Tibial nerve (tissue), 4 donors: ENCODE data around the gene HGFAC. TPM values are rescaled to one million over a fixed set of nuclear protein-coding genes. Genes with fewer than 3 reads are reported as not detected.

Experiments
- DNase-seq, 2 donors: peaks; one replicate each; pipeline ENCODE4 v3.0.0-alpha.2; 2019; ENCODE audit warnings: low spot score in 2 of 2
- H3K27ac ChIP-seq, 4 donors: fragments of 200-600 bp; sonication (generic) in 3 of 4; one replicate each; pipeline ENCODE4 v1.5.1; 2017 to 2019; ENCODE audit warnings: mild to moderate bottlenecking in 1 of 4
- H3K27me3 ChIP-seq, 2 donors: fragments of 200-600 bp; sonication (generic) in 1 of 2; one replicate each; pipeline versions ENCODE4 v1.5.1 to v1.6.0; 2017 to 2019
- H3K36me3 ChIP-seq, 3 donors: fragments of 200-600 bp; sonication (generic); one replicate each; pipeline ENCODE4 v1.5.1; 2018 to 2019
- H3K4me1 ChIP-seq, 4 donors: fragments of 200-600 bp; sonication (generic) in 3 of 4; one replicate each; pipeline ENCODE4 v1.5.1; 2017 to 2019
- H3K4me3 ChIP-seq, 4 donors: fragments of 200-600 bp; sonication (generic) in 3 of 4; one replicate each; pipeline ENCODE4 v1.5.1; 2017 to 2019; ENCODE audit warnings: mild to moderate bottlenecking in 1 of 4, moderate library complexity in 1 of 4
- H3K9me3 ChIP-seq, 4 donors: fragments of 200-600 bp; sonication (generic) in 3 of 4; one replicate each; pipeline ENCODE4 v1.5.1; 2017 to 2019
- EP300 ChIP-seq, 2 donors: sonication (generic); formaldehyde crosslinking; IDR thresholded peaks; one replicate each; pipeline ENCODE4 v1.6.1; 2017; ENCODE audit warnings: antibody characterized with exemption in 2 of 2, mild to moderate bottlenecking in 1 of 2
- POLR2A ChIP-seq, 2 donors: fragments of 450-650 bp; IDR thresholded peaks; one replicate each; pipeline ENCODE4 v1.6.1; 2017; ENCODE audit warnings: antibody characterized with exemption in 2 of 2, mild to moderate bottlenecking in 2 of 2, moderate library complexity in 2 of 2
- WGBS, 2 donors: methylation state at CpG; one replicate each; pipeline ENCODE4 v1.1.5; 2018; 5-methylcytosine and 5-hydroxymethylcytosine counted together
- total RNA-seq, 4 donors: library from RNA; depleted of rRNA; stranded (reverse); fragments of >200 nt; gene quantifications; one replicate each; pipeline ENCODE4 v1.1.0, GENCODE V29; 2016
- TF ChIP-seq, protein P1 (sequence below), 5 experiments: fragments of 200-600 bp in 3 of 5; fragments of 450-650 bp in 2 of 5; sonication (generic) in 3 of 5; IDR thresholded peaks; one replicate each; pipeline ENCODE4 v1.5.1; 2016 to 2019; ENCODE audit warnings: antibody characterized with exemption in 5 of 5, mild to moderate bottlenecking in 3 of 5, moderate library complexity in 2 of 5

The HGFAC gene
- total RNA-seq, 4 donors from 2014 or later: not detected

DNA sequence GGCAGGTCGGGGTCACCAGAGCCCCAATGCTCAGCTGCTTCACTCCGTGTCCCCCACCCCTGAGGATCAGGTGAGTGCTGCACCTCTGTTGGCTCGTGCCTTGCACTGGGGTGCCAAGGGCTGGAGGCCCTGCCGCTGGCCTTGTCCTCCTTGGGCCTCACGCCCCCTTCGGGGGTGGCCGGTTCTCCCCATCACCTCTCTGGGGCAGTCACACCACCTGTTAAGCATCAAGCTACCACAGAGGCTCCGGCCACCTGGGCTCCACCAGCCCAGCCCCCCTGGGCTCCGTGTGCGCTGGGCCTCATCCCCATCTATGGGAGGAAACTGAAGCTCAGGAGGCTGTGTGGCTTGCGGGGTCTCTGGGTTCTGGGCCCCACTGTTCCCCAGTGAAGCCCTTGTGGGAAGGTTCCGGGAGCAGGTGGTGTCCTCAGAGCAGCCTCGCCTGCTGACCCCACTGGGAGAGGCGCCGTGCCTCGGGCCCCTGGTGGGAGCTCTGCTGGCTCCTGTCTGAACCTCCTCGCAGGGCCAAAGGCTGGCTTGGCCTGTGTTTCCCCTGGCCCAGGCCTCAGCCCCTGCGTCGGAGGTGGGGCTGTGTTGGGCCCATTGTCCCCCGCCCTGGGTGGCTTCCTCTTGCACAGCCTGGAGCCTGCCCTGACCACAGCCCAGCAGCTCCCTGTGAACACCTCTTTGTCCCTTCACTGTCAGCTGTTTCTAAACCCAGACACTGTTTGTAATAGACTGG is 52.1 kb downstream of the HGFAC start:
- peaks cover 3 to 75% of the 10 kb centered on the region in 2 donors for H3K27me3 ChIP-seq
- WGBS, 2 donors: 33 to 49% methylated on average over 14 to 19 of the region's 20 CpGs
- TF ChIP-seq, protein P1, sequence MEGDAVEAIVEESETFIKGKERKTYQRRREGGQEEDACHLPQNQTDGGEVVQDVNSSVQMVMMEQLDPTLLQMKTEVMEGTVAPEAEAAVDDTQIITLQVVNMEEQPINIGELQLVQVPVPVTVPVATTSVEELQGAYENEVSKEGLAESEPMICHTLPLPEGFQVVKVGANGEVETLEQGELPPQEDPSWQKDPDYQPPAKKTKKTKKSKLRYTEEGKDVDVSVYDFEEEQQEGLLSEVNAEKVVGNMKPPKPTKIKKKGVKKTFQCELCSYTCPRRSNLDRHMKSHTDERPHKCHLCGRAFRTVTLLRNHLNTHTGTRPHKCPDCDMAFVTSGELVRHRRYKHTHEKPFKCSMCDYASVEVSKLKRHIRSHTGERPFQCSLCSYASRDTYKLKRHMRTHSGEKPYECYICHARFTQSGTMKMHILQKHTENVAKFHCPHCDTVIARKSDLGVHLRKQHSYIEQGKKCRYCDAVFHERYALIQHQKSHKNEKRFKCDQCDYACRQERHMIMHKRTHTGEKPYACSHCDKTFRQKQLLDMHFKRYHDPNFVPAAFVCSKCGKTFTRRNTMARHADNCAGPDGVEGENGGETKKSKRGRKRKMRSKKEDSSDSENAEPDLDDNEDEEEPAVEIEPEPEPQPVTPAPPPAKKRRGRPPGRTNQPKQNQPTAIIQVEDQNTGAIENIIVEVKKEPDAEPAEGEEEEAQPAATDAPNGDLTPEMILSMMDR (IDR thresholded peaks at IDR 0.05): no peak
- TF ChIP-seq EP300 (IDR thresholded peaks at IDR 0.05) (no peak), POLR2A (IDR thresholded peaks at IDR 0.05) (no peak)

DNA sequence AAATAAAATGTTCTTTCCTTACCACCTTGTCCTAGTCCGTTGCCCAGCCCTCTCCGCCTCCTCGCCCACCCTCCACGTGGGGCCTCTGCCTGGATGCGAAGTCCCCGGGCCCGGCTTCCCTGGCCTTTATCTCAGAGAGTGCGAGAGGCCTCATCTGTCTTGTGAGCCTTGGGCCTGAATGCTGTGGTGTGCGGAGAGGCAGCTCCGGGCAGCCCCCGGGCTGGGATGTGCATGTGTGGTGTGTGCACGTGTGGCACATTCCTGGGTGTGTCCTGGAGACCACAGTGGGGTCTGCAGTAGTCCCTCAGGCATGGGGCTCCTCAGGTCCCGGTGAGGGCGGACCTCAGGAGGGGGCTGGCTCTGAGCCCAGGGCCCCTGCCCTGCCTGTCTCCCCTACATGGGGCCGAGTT is 52.7 kb downstream of the HGFAC start:
- H3K27me3 ChIP-seq: peaks cover 3 to 69% of the 10 kb centered on the region in 2 donors
- WGBS, 2 donors: 22 to 28% methylated on average over 13 to 14 of the region's 15 CpGs

More for the DNA sequence above, 52.1 kb downstream of the HGFAC start:
- Histone ChIP-seq H3K27ac (no peak overlapping the region), H3K9me3 (no peaks in the 10 kb centered on the region), H3K4me3 (no peak overlapping the region), H3K4me1 (no peaks in the 10 kb centered on the region), H3K36me3 (peaks cover 0 to 12% (median 0%) of the 10 kb centered on the region in 3 donors)
- DNase-seq: no peak

DNA sequence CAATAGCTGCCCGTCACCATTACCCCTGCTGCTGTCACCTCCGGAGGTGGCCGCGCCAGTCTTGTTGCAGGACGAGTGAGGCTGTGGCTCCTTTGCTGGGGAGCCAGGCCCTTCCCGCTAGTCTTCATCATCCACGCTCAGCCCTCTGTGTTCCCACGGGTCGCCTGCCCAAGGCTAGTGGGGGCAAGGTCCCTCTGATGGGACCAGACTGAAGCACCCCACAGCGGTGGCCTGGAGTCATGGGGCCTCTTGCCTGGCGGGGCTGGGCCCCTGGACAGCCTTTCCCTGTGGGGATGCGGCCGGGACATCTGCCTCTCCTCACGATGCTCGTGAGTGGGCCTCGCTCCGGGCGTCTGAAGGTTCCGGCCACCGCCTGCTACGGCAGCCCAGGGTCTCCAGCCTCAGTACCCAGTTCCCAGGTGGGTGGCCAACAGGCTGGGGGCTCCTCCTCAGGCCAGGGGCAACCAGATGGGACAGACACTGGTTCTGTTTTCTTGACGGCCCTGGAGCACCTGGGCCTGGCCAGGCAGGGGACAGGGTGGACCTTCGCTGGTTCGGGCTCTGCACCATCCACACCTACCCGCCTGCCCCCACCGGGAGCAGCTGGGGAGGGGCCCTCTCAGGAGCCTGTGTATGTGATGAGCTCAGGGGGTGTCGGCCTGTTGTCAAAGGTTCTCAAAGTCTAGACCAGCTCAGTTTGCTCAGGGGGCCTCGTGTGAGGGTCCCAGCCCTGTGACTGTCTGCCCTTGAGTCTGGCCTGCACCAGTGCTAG is 53.6 kb downstream of the HGFAC start:
- 59 to 67% methylated on average over 13 to 18 of the region's 28 CpGs for WGBS, 2 donors

More for the DNA sequence above, 52.7 kb downstream of the HGFAC start:
- H3K27ac ChIP-seq: no peak overlapping the region
- H3K4me1 ChIP-seq: no peaks in the 10 kb centered on the region
- TF ChIP-seq, protein P1 (IDR thresholded peaks at IDR 0.05): no peak
- no peak for TF ChIP-seq POLR2A (IDR thresholded peaks at IDR 0.05)
- no peak for TF ChIP-seq EP300 (IDR thresholded peaks at IDR 0.05)
- no peak overlapping the region for H3K4me3 ChIP-seq
- H3K36me3 ChIP-seq: peaks cover 0 to 18% (median 0%) of the 10 kb centered on the region in 3 donors
- H3K9me3 ChIP-seq: no peaks in the 10 kb centered on the region
- no peak for DNase-seq

DNA sequence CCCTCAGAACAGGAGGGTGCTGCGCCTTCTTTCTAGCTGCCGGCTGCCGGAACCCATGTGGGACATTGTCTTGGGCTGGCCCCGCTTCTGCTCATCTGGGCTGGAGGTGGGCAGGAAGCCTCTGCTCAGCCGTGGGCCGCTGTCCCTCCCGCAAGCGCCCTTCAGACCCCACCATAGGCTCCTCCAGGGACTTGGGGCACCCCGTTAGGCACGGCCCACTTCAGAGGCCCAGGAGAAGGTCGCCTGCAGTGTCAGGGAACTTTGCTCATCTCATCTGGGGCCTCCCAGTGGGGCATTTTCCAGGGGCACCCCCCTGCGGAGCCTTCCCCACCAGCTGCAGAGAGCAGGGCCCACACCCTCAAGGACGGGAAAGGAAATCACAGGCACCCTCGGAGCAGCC is 54.3 kb downstream of the HGFAC start:
- H3K9me3 ChIP-seq: no peaks in the 10 kb centered on the region
- 51 to 62% methylated on average over 5 to 10 of the region's 14 CpGs for WGBS, 2 donors
- H3K4me1 ChIP-seq: no peaks in the 10 kb centered on the region
- TF ChIP-seq EP300 (IDR thresholded peaks at IDR 0.05): no peak
- no peak for TF ChIP-seq POLR2A (IDR thresholded peaks at IDR 0.05)
- TF ChIP-seq, protein P1 (IDR thresholded peaks at IDR 0.05): no peak
- H3K4me3 ChIP-seq: no peak overlapping the region
- H3K27me3 ChIP-seq: peaks cover 3 to 59% of the 10 kb centered on the region in 2 donors
- DNase-seq: no peak
- peaks cover 0 to 34% (median 0%) of the 10 kb centered on the region in 3 donors for H3K36me3 ChIP-seq
- H3K27ac ChIP-seq: no peak overlapping the region

More for the DNA sequence above, 53.6 kb downstream of the HGFAC start:
- Histone ChIP-seq H3K4me1 (no peaks in the 10 kb centered on the region), H3K9me3 (no peaks in the 10 kb centered on the region), H3K4me3 (no peak overlapping the region), H3K36me3 (peaks cover 0 to 27% (median 0%) of the 10 kb centered on the region in 3 donors), H3K27me3 (peaks cover 3 to 63% of the 10 kb centered on the region in 2 donors), H3K27ac (no peak overlapping the region)
- TF ChIP-seq, protein P1 (IDR thresholded peaks at IDR 0.05): no peak
- TF ChIP-seq EP300 (IDR thresholded peaks at IDR 0.05) (no peak), POLR2A (IDR thresholded peaks at IDR 0.05) (no peak)
- no peak for DNase-seq

DNA sequence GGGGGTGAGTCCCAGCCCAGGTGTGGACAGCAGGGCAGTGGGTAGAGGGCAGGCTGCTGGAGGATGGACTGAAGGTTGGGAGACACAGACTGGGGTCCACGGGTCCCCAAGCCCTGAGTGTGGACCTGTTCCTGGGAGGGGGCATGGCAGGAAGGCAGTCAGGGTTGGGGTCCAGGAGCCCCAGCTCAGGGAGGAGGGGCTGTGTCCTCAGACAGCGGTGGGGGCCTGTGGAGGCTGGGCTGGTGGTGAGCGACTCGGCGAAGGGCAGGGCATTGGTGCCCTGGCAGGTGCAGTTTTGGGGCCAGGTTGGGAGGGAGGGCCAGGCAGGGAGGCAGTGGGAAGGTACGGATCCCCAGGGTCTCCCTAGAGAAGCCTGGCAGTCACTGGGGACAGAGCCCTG is 55.3 kb downstream of the HGFAC start:
- DNase-seq: no peak
- TF ChIP-seq EP300 (IDR thresholded peaks at IDR 0.05) (no peak), POLR2A (IDR thresholded peaks at IDR 0.05) (no peak)
- TF ChIP-seq, protein P1 (IDR thresholded peaks at IDR 0.05): no peak
- Histone ChIP-seq H3K27ac (no peak overlapping the region), H3K9me3 (no peaks in the 10 kb centered on the region), H3K4me1 (no peaks in the 10 kb centered on the region), H3K36me3 (peaks cover 0 to 44% (median 0%) of the 10 kb centered on the region in 3 donors), H3K27me3 (peaks cover 3 to 49% of the 10 kb centered on the region in 2 donors), H3K4me3 (no peak overlapping the region)
- 76 to 80% methylated on average over 6 of the region's 6 CpGs for WGBS, 2 donors
